Measurements from ENCODE around the gene RTBDN.
"Not testable (repeated sequence)": the region's sequence is repeated elsewhere in the genome, so short reads cannot be mapped to it uniquely, and the experiment has no call there.

Gene RTBDN

GRCh38 chr19:12856653-12857052 is 22.3 kb upstream of the RTBDN start:
- no peak for DNase-seq

- DNase-seq: peak; percentile 58
Observed at GRCh38 chr19:12847159-12848139, 13.1 kb upstream of the RTBDN start.

- DNase-seq: not testable (repeated sequence)
Observed at GRCh38 chr19:12846613-12847012, 12.2 kb upstream of the RTBDN start.

- DNase-seq: no peak
Observed at GRCh38 chr19:12843999-12844732, 9.8 kb upstream of the RTBDN start.

- no peak for DNase-seq
Observed at GRCh38 chr19:12843328-12843727, 8.9 kb upstream of the RTBDN start.

- no peak for DNase-seq
Observed at GRCh38 chr19:12842511-12842910, 8.1 kb upstream of the RTBDN start.

- DNase-seq: no peak
Observed at GRCh38 chr19:12841094-12841493, 6.7 kb upstream of the RTBDN start.

GRCh38 chr19:12840091-12841079 is 6.0 kb upstream of the RTBDN start:
- DNase-seq: peak; percentile 15

GRCh38 chr19:12838886-12839756 is 4.7 kb upstream of the RTBDN start:
- DNase-seq: no peak

GRCh38 chr19:12838182-12838885 is 4.0 kb upstream of the RTBDN start, which contains the start of gene MAST1:
MAST1 (plus strand) TSS chr19:12838515; CDS start chr19:12838573, 58 bp downstream.
- DNase-seq: no peak

- DNase-seq: no peak
Observed at GRCh38 chr19:12837225-12837624, 2.8 kb upstream of the RTBDN start.

- DNase-seq: no peak
Observed at GRCh38 chr19:12836529-12836863, 2.1 kb upstream of the RTBDN start.

GRCh38 chr19:12834976-12835757 is 788 bp upstream of the RTBDN start:
- no peak for DNase-seq

GRCh38 chr19:12833738-12834565 is 427 bp downstream of the RTBDN start:
- DNase-seq: no peak

- DNase-seq: no peak
Observed at GRCh38 chr19:12833418-12833737, 1.0 kb downstream of the RTBDN start.

GRCh38 chr19:12828494-12828893 is 5.9 kb downstream of the RTBDN start:
- DNase-seq: no peak

GRCh38 chr19:12825254-12826131 is 8.9 kb downstream of the RTBDN start:
- DNase-seq: no peak

- DNase-seq: no peak
Observed at GRCh38 chr19:12821761-12822160, 12.6 kb downstream of the RTBDN start.
